VCaP (cell line): Measurements from ENCODE around the gene ITM2C.

Experiments
- H3K27ac ChIP-seq: fragments of 450-650 bp; 2 replicates; pipeline ENCODE4 v1.5.1; 2017
- CTCF ChIP-seq: fragments of 450-650 bp; conservative IDR thresholded peaks from 2 replicates; pipeline ENCODE4 v1.5.1; 2017; ENCODE audit warnings: mild to moderate bottlenecking, moderate library complexity

The ITM2C gene

GRCh38 chr2:230914886-230915285 lies 50.1 kb downstream of the ITM2C start:
- TF ChIP-seq CTCF = no peak

GRCh38 chr2:230915319-230915718 lies 50.6 kb downstream of the ITM2C start:
- H3K27ac ChIP-seq = no peak overlapping the region
- no peak for TF ChIP-seq CTCF

More at GRCh38 chr2:230914886-230915285, 50.1 kb downstream of the ITM2C start:
- H3K27ac ChIP-seq = no peak overlapping the region

GRCh38 chr2:230916218-230916617 lies 51.5 kb downstream of the ITM2C start:
- no peak overlapping the region for H3K27ac ChIP-seq
- no peak for TF ChIP-seq CTCF

GRCh38 chr2:230919240-230919639 lies 54.5 kb downstream of the ITM2C start:
- TF ChIP-seq CTCF = no peak
- no peak overlapping the region for H3K27ac ChIP-seq

GRCh38 chr2:230919681-230920080 lies 54.9 kb downstream of the ITM2C start:
- TF ChIP-seq CTCF = no peak
- H3K27ac ChIP-seq = no peak overlapping the region

GRCh38 chr2:230920167-230920566 lies 55.4 kb downstream of the ITM2C start:
- no peak overlapping the region for H3K27ac ChIP-seq
- no peak for TF ChIP-seq CTCF

- H3K27ac ChIP-seq = no peak overlapping the region
- no peak for TF ChIP-seq CTCF
Measured at GRCh38 chr2:230921806-230922595, 57.3 kb downstream of the ITM2C start.
